Endodermal cell (in vitro differentiated cells): ENCODE results near the gene COL4A1. TPM values are rescaled to one million over a fixed set of nuclear protein-coding genes. Genes with fewer than 3 reads are reported as not detected.

ENCODE experiments used
- DNase-seq: peaks from one replicate; pipeline ENCODE4 v3.0.0-alpha.2; 2017
- H3K27ac ChIP-seq: 2 replicates; pipeline ENCODE4 v1.5.1; 2013; ENCODE audit warnings: mild to moderate bottlenecking, low read depth, low read length, moderate library complexity
- H3K27me3 ChIP-seq: 2 replicates; pipeline ENCODE4 v1.6.1; 2013; ENCODE audit warnings: mild to moderate bottlenecking, low read length, moderate library complexity; ENCODE audit not compliant: insufficient read depth, control insufficient read depth, poor library complexity, severe bottlenecking
- H3K36me3 ChIP-seq: 2 replicates; pipeline ENCODE4 v1.7.0; 2013; ENCODE audit warnings: mild to moderate bottlenecking, low read length, moderate library complexity; ENCODE audit not compliant: control insufficient read depth, insufficient read depth
- H3K4me1 ChIP-seq: one replicate; pipeline ENCODE4 v1.7.0; 2013; ENCODE audit warnings: low read length; ENCODE audit not compliant: control insufficient read depth, insufficient read depth
- H3K4me3 ChIP-seq: 2 replicates; pipeline ENCODE4 v1.5.1; 2013; ENCODE audit warnings: mild to moderate bottlenecking, low read length, moderate library complexity
- H3K9ac ChIP-seq: 2 replicates; pipeline ENCODE4 v1.6.1; 2013; ENCODE audit warnings: mild to moderate bottlenecking, low read length, moderate library complexity; ENCODE audit not compliant: poor library complexity, severe bottlenecking; ENCODE audit errors: extremely low read depth
- H3K9me3 ChIP-seq: 2 replicates; pipeline ENCODE4 v1.6.1; 2013; ENCODE audit warnings: mild to moderate bottlenecking, low read length, moderate library complexity; ENCODE audit not compliant: control insufficient read depth
- H3K27ac Mint-ChIP-seq: 2 replicates; pipeline ENCODE4 v1.8.0; 2020; ENCODE audit warnings: mixed read lengths
- H3K27me3 Mint-ChIP-seq: 2 replicates; pipeline ENCODE4 v1.8.0; 2021; ENCODE audit warnings: mild to moderate bottlenecking, mixed read lengths; ENCODE audit not compliant: insufficient read depth
- H3K36me3 Mint-ChIP-seq: 2 replicates; pipeline ENCODE4 v1.8.0; 2020; ENCODE audit warnings: low read depth, mixed read lengths
- H3K4me1 Mint-ChIP-seq: 2 replicates; pipeline ENCODE4 v1.8.0; 2020; ENCODE audit warnings: mixed read lengths
- H3K4me3 Mint-ChIP-seq: 2 replicates; pipeline ENCODE4 v1.8.0; 2020; ENCODE audit warnings: mild to moderate bottlenecking, moderate library complexity, mixed read lengths
- H3K9me3 Mint-ChIP-seq: 2 replicates; pipeline ENCODE4 v1.8.0; 2020; ENCODE audit warnings: mild to moderate bottlenecking, mixed read lengths
- WGBS, 2 experiments: methylation state at CpG; one replicate each; pipeline versions ENCODE4 v1.1.5 to v1.1.7; 2013; ENCODE audit warnings: missing lambda C conversion rate in 2 of 2, mixed read lengths in 1 of 2; ENCODE audit not compliant: insufficient coverage in 1 of 2, insufficient read length in 1 of 2; 5-methylcytosine and 5-hydroxymethylcytosine counted together
- total RNA-seq, 2 donors: library from RNA; stranded (reverse); fragmentation: NEBNext Ultra II Directional in 1 of 2; extraction: Animal tissue kit (Norgen Biotek cat#: 25700) in 1 of 2; gene quantifications; 2 replicates in 1 of 2; 3 replicates in 1 of 2; pipeline ENCODE4 v1.2.1, GENCODE V29; 2021
- TF ChIP-seq, protein P1 (sequence below): fragments of 200-600 bp; sonication (generic); conservative IDR thresholded peaks from 2 replicates; pipeline ENCODE4 v1.5.0; 2021; ENCODE audit warnings: antibody characterized with exemption, mild to moderate bottlenecking

The COL4A1 gene
- total RNA-seq, 2 donors from 2014 or later = 702 to 764 TPM

DNA sequence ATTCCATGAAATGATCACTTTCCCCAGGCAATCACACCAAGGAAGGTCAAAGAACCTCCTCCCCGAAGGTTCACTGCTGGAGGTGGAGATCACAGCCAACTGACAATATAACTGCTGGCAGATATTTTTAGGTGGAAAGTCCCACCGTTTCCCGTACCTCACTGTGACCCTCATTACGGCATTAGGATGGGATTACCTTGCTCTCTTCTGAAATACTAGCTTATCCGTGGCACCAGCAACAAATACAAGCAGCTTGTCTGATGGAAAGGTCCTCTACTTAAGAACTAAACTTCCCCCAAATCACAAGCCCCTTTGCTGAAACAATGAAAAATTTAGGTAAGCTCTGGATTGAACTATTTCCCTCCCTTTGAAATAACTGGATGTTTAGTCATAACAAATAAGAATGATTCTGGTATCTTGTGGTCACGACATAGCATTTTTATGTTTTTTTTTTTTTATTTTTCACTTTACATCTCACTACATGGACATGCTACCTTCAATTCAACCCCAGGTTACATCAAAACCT, 178.9 kb downstream of the COL4A1 start:
- Mint-ChIP-seq H3K27ac (no peak overlapping the region), H3K27me3 (peaks cover 7% of the 10 kb centered on the region), H3K4me3 (no peak overlapping the region), H3K9me3 (no peaks in the 10 kb centered on the region), H3K36me3 (no peaks in the 10 kb centered on the region), H3K4me1 (peaks cover 18% of the 10 kb centered on the region)
- no peaks in the 10 kb centered on the region for H3K9me3 ChIP-seq
- H3K27me3 ChIP-seq = no peaks in the 10 kb centered on the region
- no peak for DNase-seq
- no peak overlapping the region for H3K9ac ChIP-seq
- WGBS, 2 experiments = 70 to 77% methylated on average over 5 to 6 of the region's 6 CpGs
- peaks cover 7% of the 10 kb centered on the region for H3K4me1 ChIP-seq
- H3K4me3 ChIP-seq = no peak overlapping the region
- H3K27ac ChIP-seq = no peak overlapping the region
- no peaks in the 10 kb centered on the region for H3K36me3 ChIP-seq
- TF ChIP-seq, protein P1, sequence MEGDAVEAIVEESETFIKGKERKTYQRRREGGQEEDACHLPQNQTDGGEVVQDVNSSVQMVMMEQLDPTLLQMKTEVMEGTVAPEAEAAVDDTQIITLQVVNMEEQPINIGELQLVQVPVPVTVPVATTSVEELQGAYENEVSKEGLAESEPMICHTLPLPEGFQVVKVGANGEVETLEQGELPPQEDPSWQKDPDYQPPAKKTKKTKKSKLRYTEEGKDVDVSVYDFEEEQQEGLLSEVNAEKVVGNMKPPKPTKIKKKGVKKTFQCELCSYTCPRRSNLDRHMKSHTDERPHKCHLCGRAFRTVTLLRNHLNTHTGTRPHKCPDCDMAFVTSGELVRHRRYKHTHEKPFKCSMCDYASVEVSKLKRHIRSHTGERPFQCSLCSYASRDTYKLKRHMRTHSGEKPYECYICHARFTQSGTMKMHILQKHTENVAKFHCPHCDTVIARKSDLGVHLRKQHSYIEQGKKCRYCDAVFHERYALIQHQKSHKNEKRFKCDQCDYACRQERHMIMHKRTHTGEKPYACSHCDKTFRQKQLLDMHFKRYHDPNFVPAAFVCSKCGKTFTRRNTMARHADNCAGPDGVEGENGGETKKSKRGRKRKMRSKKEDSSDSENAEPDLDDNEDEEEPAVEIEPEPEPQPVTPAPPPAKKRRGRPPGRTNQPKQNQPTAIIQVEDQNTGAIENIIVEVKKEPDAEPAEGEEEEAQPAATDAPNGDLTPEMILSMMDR = no peak

DNA sequence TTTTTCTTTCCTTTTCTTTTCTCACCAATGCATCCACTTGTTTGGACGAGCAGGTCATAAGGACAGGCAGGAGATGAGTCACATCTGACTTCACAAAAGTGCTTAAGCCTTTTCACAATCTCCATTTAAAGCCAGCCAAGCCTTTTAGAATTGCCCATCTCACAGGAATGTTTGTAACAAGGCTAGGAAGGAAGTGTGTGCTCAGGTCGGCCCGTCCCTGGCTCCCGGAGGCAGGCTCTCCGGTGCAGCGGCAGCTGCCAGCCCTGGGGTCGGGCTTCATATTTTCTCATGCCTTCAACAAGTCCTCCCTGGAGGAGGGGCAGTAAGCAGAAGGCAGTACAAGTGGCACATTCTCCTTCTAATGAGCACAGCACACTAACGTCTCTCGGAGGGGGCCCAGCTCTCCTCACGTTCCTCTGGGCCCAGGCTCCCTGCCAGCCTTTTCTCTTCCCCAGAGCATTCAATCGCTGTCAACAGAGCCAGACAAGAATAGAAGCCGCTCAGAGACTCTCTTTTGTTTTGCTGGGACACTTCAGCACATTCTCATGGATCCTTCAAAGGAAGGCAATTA, 180.5 kb downstream of the COL4A1 start:
- Histone ChIP-seq H3K27ac (peak overlapping the region; percentile 91), H3K4me3 (no peak overlapping the region), H3K4me1 (peaks cover 7% of the 10 kb centered on the region), H3K9me3 (no peaks in the 10 kb centered on the region), H3K36me3 (no peaks in the 10 kb centered on the region), H3K9ac (no peak overlapping the region), H3K27me3 (no peaks in the 10 kb centered on the region)
- H3K4me3 Mint-ChIP-seq = no peak overlapping the region
- peaks cover 14% of the 10 kb centered on the region for H3K27me3 Mint-ChIP-seq
- WGBS, 2 experiments = 7 to 30% methylated on average over 8 to 12 of the region's 12 CpGs
- H3K27ac Mint-ChIP-seq = peak overlapping the region; percentile 40
- H3K9me3 Mint-ChIP-seq = no peaks in the 10 kb centered on the region
- no peaks in the 10 kb centered on the region for H3K36me3 Mint-ChIP-seq
- TF ChIP-seq, protein P1 = no peak
- DNase-seq = peak; percentile 87
- H3K4me1 Mint-ChIP-seq = peaks cover 14% of the 10 kb centered on the region

DNA sequence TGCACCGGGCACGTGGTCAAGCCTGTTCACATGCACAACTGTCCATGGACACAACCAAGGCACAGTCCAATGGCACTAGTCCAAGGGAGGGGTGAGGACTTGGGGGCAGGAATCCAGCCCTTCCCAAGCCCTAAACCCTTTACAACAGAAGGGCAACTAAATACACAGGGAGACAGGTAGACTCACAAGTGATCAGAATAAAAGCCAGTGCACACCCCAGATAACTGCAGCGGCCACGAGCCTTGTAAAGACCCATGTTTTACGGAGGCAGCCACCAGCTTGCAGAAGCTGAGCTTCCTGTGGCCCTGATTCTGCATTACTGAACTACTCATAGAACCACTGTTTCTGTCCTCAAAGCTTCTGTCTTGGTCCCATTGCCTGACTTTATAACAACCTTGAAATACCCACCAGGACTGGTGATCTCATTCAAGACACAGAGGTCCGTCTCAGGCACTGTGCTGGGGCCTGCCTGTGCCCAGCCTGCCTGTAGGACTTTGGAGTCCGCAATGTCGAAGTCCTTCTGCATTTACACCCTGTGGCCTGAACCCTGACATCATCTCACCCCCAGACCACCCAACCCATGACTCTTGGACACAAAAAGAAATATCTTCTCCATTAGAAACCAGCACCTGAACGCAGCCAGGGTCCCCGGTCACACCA, 181.2 kb downstream of the COL4A1 start:
- Histone ChIP-seq H3K9me3 (no peaks in the 10 kb centered on the region), H3K27me3 (no peaks in the 10 kb centered on the region), H3K9ac (no peak overlapping the region), H3K4me1 (peaks cover 7% of the 10 kb centered on the region), H3K36me3 (no peaks in the 10 kb centered on the region), H3K4me3 (no peak overlapping the region), H3K27ac (peak overlapping the region; percentile 91)
- no peak for DNase-seq
- H3K4me1 Mint-ChIP-seq = peaks cover 14% of the 10 kb centered on the region
- no peak overlapping the region for H3K4me3 Mint-ChIP-seq
- H3K27me3 Mint-ChIP-seq = peaks cover 16% of the 10 kb centered on the region
- H3K9me3 Mint-ChIP-seq = no peaks in the 10 kb centered on the region
- peak overlapping the region; percentile 40 for H3K27ac Mint-ChIP-seq
- TF ChIP-seq, protein P1 = no peak
- WGBS, 2 experiments = 92 to 95% methylated on average over 6 to 10 of the region's 10 CpGs
- no peaks in the 10 kb centered on the region for H3K36me3 Mint-ChIP-seq
